ENCODE measurements around the gene GDNF.

GDNF gene

DNA sequence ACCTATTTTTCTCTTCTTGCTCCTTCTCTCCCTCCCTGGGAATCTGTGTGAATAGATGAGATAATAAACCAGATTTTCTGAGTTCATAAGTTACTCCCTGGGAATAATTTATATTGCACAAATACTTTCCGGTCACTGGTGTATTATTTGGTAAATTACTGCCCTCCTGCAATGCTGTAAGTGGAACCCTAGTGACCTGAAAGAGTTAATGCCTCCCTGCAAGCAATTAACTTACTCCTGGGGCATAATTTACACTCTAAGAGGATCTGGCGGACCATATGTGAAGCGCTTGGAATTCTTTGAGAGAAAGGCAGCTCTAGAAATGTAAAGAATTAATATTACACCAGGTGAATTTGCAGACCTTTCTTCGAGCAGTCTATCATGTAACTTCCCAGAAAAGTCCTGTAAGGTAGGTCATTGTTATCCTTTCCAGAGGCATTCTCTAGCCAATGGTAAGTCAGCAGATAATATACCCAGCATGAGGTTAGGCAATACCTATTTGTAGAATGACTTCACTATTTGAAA is 7.0 kb upstream of the GDNF start:
- no peak for DNase-seq

- DNase-seq, result no peak
These were observed 4.2 kb upstream of the GDNF start for GRCh38 chr5:37844009-37844408.

- DNase-seq, result no peak
These were observed 2.2 kb upstream of the GDNF start for GRCh38 chr5:37842048-37842447.

- DNase-seq, result no peak
These were observed 1.4 kb upstream of the GDNF start for GRCh38 chr5:37841203-37841602.

DNA sequence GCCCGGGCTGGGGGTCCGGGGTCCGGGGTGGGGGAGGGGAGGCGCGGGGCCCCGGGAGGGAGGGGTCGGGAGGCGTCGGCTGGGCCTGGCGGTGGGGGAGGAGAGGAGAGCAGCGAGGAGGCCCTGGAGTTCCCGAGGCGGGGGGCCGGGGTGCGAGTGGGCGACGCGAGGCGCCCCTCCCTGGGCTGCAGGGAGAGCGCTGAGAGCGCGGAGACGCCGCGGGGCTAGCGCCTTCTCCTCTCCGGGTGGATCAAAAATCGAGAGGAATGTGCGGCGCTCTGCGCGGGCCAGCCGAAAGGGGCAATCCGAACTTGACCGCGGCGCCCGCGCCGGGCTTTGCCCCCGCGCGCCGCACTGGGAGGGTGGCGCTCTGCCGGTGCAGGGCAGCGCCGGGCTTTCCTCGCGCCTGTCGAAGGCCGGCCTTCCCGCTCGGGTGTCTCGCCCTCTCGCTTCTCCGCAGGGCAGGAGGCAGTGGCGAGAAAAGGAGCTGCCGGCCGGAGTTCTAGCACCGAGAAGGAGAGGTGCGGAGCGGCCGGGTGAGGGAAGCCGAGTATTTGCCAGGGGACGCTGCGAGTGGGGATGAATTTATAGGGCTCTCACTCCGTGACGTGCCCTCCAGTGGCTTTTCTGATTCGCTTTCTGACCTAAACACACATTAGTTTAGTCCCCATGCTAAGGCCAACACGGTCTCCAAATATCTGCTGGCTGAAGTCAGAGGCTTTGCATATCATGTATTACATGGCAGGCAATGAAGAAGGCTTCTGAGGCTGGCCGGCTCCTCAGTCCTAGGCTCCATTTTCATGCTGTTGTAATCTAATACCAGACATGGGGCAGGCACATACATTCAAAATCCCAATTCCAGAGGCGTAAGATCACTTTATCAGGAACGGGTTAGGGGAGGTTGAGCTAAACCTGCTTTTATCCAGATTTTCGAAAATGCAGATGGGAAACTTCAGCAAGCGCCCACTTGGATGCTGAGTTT is 503 bp upstream of the GDNF start:
- DNase-seq, result peak; percentile 17

DNA sequence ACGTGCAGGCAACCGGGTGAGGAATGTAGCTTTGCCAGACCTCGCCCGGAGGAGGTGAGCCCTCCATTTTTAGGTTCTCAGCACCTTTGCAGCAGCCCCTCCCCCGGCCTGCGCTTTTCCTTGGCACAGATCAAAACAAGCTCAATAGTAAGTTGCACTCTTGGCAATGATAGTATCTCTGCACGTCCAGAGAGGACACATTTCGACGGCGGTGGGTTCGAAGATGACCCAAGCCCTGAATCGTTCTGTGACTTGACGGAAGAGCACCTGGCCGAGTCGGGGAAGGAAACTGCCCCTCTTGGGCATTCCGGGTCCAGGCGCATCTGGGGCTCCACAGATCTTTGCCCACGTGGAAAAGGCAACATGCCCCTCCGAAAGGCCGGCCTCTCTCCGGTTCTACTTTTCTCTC is 904 bp downstream of the GDNF start:
- no peak for DNase-seq

DNA sequence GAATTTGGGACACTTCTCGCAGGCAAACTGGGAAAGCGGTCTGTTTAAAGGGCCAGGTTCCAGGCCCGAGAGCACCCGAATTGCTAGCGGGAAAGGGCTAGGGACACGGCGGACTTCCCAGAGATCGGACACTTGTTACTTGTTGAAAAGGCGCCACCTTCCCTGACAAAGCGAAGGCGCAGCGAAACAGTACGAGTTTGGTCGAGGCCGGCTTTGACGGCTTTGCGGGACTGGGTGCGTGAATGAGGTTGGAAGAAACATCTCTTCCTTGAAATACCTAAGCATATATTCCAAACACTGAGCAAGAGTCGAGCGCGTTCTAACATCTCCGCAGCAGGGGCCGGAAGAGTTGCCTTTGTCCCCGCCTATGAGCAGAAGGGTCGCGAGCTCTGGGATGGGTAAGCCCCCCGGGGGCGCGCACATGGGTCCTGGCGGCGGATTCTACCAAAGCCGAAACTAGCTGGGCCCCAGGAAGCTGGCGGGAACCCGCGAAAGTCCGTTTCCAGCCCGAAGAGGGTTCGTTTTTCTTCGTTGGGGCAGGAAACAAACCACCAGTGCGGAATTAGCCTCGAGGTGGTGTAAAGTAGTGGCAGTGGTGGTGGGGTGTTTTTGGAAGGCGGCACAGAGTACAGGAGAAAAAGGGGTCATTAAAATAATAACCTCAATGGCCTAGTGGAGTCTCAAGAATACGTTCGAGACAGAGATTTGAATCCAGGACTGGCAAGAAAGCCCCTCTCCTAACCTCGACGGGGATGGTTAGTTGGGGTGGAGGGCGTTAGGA is 1.5 kb downstream of the GDNF start:
- DNase-seq, result peak; percentile 25

- peak; percentile 46 for DNase-seq
These were observed 2.3 kb downstream of the GDNF start for GRCh38 chr5:37837414-37838032.

DNA sequence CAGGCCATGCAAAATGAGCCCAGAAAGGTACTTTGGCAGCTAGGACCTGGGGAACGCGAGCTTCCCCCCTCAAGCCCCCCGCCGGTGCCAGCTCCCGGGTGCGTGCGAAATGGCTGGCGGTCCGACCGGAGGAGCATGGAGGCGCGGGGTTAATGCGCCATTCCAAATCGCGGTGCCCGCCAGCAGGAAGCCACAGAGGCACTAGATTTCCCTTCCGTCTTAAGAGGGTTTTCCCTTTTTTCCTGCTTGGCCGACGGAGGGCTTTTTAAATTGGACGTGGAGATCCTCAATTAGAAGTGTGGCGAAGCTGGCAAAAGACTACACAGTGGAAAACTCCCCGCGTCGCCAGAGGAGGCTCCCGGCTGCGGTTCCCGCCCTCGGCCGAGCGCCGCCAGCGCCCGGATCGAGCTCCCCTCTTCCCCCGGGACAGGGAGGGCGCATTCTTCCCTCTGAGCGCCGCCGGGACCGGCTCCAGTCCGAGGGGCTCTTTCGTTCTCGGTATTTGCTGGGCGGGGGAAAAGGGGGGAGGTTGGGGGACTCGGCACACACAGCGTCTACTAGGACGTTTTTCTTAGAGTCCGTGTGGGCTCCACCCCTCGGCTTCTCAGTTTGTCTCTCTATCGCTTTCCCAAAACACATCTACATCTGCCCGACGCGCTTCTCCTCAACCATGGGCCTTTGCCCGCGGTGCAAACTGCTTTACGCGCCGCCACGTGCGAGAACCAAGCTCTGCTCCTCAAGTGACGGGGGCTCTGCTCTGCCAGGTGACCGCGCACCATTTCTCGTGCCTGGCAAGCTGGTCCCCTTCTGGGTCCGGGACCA is 3.0 kb downstream of the GDNF start:
- DNase-seq, result peak; percentile 19

GRCh38 chr5:37836235-37836591 is 3.6 kb downstream of the GDNF start:
- DNase-seq, result no peak

- no peak for DNase-seq
These were observed 4.4 kb downstream of the GDNF start for GRCh38 chr5:37835380-37835973.

GRCh38 chr5:37834542-37835379 is 5.1 kb downstream of the GDNF start:
- no peak for DNase-seq

DNA sequence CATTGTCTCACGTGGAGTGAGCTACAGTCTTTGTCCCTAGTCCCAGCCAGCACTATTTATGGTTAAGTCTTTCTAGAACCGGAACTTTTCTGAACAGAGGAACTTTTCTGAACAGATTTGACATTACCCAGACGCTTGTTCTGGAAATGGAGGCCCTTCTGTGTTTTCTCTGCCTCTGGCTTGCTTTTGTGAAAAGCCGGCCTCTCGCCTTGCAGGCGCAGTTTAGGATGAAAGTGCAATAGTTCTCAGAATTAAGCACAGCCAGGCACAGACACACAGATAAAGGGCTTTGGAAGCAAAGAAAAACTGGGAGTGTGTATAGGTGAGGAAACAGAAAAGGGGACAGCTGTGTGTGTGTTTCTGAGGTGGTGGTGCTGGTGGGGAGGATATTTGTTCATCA is 5.9 kb downstream of the GDNF start:
- no peak for DNase-seq

DNA sequence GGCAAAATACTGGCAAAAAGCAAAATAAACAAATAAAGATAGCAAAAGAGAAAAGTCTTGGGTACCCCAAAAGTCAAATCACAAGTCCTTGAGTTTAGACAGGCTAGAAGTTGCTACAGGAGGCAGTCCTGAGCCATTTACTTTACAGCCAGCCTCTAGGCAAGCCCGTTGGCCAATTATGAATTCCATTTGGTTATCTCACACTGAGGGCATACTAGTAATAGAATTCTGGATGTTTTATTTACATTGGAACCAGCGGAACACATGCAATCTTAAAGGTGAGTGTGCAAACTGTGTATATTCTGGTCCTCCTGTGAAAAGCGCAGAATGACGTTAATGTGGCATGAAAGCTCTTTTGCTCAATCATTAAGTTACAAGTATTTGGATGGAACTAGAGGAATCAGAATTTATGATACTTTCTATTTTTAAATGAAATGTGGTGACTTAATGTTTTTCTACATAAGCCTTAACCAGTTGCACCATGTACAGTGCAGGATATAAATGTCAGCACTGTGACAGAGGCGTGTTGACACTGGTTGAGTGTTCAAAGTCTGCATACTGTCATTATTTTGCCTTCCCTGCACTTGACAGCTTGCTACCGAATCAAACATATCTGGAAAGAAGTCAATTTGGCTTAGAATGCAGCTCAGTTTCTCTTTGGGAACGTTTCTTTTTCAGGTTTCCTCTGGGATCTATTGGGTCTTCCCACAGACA is 7.9 kb downstream of the GDNF start:
- DNase-seq, result no peak

GRCh38 chr5:37830348-37830747 is 9.5 kb downstream of the GDNF start:
- no peak for DNase-seq

DNA sequence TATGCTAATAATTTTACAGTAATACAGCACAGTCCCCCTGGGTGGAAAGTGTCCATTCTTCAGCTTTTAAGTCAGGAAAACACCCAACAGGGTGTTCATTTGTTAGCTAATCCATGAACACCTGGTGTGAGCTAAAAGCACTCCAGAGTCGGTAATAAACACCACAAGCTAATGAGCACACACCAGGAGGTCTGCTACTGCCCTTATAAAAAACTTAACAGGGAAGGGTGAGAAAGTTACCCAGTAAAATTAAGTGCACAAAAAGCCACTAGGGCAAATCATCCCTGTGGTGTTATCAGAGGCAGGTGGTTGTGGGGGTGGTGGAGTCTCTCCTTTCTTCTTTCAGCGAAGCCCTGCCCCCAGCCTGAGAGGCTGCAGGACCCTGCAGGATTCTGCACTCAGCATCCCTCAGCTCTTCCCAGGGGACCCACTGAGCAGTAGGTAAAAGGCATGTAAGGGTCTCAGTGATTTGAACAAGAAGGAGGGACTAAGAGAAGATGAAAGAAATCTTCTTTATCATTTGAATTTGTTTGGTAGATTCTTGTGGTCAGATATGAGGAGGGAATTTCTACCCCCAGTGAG is 14.4 kb downstream of the GDNF start:
- DNase-seq, result no peak

- DNase-seq, result no peak
These were observed 16.2 kb downstream of the GDNF start for GRCh38 chr5:37823433-37824152.

DNA sequence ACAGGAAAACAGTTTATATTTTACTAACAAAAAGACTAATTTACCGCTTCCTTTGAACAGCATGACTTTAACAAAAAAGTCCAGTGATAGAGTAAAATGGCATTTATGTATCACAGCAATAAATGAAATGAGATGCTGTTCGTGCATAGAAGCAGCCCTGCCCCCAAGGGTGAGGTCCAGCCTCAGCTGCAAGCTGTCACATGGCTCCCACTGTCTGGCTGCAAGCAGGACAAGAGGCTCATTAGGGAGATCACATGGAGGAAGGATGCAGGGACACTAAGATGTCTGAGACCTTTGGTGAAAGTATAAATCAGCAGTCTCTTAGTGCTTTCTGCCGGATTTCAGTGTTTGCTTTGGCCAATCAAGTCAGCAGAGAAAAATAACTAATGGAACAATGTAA is 23.0 kb downstream of the GDNF start:
- DNase-seq, result peak; percentile 5

GRCh38 chr5:37816331-37816730 is 23.5 kb downstream of the GDNF start:
- DNase-seq, result no peak

Measured in DMS79 treated with DMSO at 0.1 percent for 48 hours (cell line).